Smooth muscle cell (in vitro differentiated cells): ENCODE data around the gene SGK2. TPM values are rescaled to one million over a fixed set of nuclear protein-coding genes. Genes with fewer than 3 reads are reported as not detected.

Experiments
- DNase-seq: peaks from one replicate; lab custom pipeline; 2025; ENCODE audit not compliant: unreplicated experiment; lab: John Stamatoyannopoulos, UW
- H2AFZ ChIP-seq: fragments of 200-600 bp; sonication (generic); 2 replicates; pipeline ENCODE4 v1.6.0; 2016; ENCODE audit warnings: antibody characterized with exemption, low read depth, mild to moderate bottlenecking
- H3F3A ChIP-seq: fragments of 200-600 bp; sonication (generic); 2 replicates; pipeline ENCODE4 v1.6.0; 2017; ENCODE audit warnings: antibody characterized with exemption, low read depth
- H3K27ac ChIP-seq: fragments of 200-600 bp; sonication (generic); 2 replicates; pipeline ENCODE4 v1.5.1; 2016; ENCODE audit warnings: low read depth, mild to moderate bottlenecking
- H3K27me3 ChIP-seq: fragments of 200-600 bp; sonication (generic); 2 replicates; pipeline ENCODE4 v1.6.1; 2016; ENCODE audit warnings: low read depth, mild to moderate bottlenecking
- H3K36me3 ChIP-seq: fragments of 200-600 bp; sonication (generic); 2 replicates; pipeline ENCODE4 v1.5.1; 2016; ENCODE audit warnings: low read depth
- H3K4me1 ChIP-seq: fragments of 200-600 bp; sonication (generic); 2 replicates; pipeline ENCODE4 v1.5.1; 2016; ENCODE audit warnings: low read depth
- H3K4me2 ChIP-seq: fragments of 200-600 bp; sonication (generic); 2 replicates; pipeline ENCODE4 v1.6.0; 2016; ENCODE audit warnings: mild to moderate bottlenecking
- H3K4me3 ChIP-seq: fragments of 200-600 bp; sonication (generic); 2 replicates; pipeline ENCODE4 v1.5.1; 2016; ENCODE audit warnings: mild to moderate bottlenecking
- H3K79me2 ChIP-seq: fragments of 200-600 bp; sonication (generic); 2 replicates; pipeline ENCODE4 v1.6.0; 2016; ENCODE audit warnings: low read depth, mild to moderate bottlenecking
- H3K9ac ChIP-seq: fragments of 200-600 bp; sonication (generic); 2 replicates; pipeline ENCODE4 v1.6.0; 2016; ENCODE audit warnings: low read depth
- H3K9me3 ChIP-seq: fragments of 200-600 bp; sonication (generic); replicated peaks from 2 replicates; pipeline ENCODE4 v1.5.1; 2016; ENCODE audit warnings: low read depth
- H4K20me1 ChIP-seq: fragments of 200-600 bp; sonication (generic); 2 replicates; pipeline ENCODE4 v1.6.0; 2016; ENCODE audit warnings: low read depth
- WGBS: methylation state at CpG from one replicate; pipeline ENCODE4 v1.1.7; 2016; ENCODE audit warnings: low lambda C conversion rate; 5-methylcytosine and 5-hydroxymethylcytosine counted together
- polyA plus RNA-seq: library from polyadenylated mRNA; unstranded; fragments of >200 nt; fragmentation: Nextera tagmentation; extraction: Ambion mirVana; gene quantifications from 2 replicates; pipeline ENCODE4 v1.2.1, GENCODE V29; 2016
- total RNA-seq: library from RNA; depleted of rRNA; stranded (reverse); fragments of >200 nt; gene quantifications from 2 replicates; pipeline ENCODE4 v1.2.3, GENCODE V29; 2014
- TF ChIP-seq, protein P1 (sequence below): fragments of 200-600 bp; sonication (generic); IDR thresholded peaks from 2 replicates; pipeline ENCODE4 v1.5.1; 2017; ENCODE audit warnings: borderline replicate concordance, mild to moderate bottlenecking, antibody characterized with exemption; ENCODE audit not compliant: insufficient read depth, poor library complexity, severe bottlenecking

Gene SGK2
- total and polyA plus RNA-seq, 2 experiments from 2014 or later, result 0.79 to 2.4 TPM

DNA sequence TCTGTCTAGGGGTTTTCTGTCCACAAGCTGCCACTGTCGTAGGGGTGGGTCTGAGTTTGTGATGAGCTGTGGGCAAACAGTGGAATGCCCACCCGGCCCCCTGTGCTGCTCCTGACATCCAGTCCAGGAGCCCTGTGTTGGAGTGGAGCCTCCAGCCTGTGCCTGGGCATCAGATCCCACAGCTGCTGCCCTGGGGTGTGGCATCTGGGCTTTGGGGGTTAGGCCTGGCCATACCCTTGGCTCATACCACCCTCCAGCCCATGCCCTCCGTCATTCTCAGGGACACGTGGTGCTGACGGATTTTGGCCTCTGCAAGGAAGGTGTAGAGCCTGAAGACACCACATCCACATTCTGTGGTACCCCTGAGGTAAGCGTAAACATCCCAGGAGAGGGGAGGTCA lies 12.9 kb downstream of the SGK2 start:
- no peaks in the 10 kb centered on the region for H3F3A ChIP-seq
- 96% methylated on average over 6 of the region's 6 CpGs for WGBS
- H4K20me1 ChIP-seq, result no peaks in the 10 kb centered on the region
- no peak overlapping the region for H3K27ac ChIP-seq
- TF ChIP-seq, protein P1, sequence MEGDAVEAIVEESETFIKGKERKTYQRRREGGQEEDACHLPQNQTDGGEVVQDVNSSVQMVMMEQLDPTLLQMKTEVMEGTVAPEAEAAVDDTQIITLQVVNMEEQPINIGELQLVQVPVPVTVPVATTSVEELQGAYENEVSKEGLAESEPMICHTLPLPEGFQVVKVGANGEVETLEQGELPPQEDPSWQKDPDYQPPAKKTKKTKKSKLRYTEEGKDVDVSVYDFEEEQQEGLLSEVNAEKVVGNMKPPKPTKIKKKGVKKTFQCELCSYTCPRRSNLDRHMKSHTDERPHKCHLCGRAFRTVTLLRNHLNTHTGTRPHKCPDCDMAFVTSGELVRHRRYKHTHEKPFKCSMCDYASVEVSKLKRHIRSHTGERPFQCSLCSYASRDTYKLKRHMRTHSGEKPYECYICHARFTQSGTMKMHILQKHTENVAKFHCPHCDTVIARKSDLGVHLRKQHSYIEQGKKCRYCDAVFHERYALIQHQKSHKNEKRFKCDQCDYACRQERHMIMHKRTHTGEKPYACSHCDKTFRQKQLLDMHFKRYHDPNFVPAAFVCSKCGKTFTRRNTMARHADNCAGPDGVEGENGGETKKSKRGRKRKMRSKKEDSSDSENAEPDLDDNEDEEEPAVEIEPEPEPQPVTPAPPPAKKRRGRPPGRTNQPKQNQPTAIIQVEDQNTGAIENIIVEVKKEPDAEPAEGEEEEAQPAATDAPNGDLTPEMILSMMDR, result no peak
- no peaks in the 10 kb centered on the region for H3K79me2 ChIP-seq
- no peaks in the 10 kb centered on the region for H3K4me1 ChIP-seq
- DNase-seq, result no peak
- no peaks in the 10 kb centered on the region for H3K9me3 ChIP-seq
- H2AFZ ChIP-seq, result no peak overlapping the region
- no peak overlapping the region for H3K4me3 ChIP-seq
- no peaks in the 10 kb centered on the region for H3K27me3 ChIP-seq
- no peak overlapping the region for H3K9ac ChIP-seq
- no peak overlapping the region for H3K4me2 ChIP-seq
- no peaks in the 10 kb centered on the region for H3K36me3 ChIP-seq

DNA sequence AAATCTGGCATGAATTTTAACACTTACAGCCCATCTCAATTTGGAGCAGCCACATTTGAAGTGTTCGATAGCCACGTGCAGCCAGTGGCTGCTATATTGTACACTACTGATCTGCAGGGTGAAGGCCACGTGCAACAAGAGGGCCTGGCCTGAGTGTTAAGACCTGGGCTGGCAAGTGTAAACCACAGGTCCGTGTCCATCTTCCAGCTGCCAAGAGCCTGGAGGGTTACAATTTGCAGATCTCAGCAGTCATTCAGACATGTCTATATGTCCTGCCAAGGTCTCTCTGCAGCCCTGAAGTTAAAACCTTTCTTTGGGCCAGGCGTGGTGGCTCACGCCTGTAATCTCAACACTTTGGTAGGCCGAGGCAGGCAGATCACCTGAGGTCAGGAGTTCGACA lies 14.1 kb downstream of the SGK2 start:
- H3K27ac ChIP-seq, result no peak overlapping the region
- no peaks in the 10 kb centered on the region for H3K4me1 ChIP-seq
- no peaks in the 10 kb centered on the region for H3F3A ChIP-seq
- no peak for DNase-seq
- 95% methylated on average over 8 of the region's 8 CpGs for WGBS
- no peaks in the 10 kb centered on the region for H4K20me1 ChIP-seq
- TF ChIP-seq, protein P1, result no peak
- H3K9me3 ChIP-seq, result no peaks in the 10 kb centered on the region
- H3K4me2 ChIP-seq, result no peak overlapping the region
- no peak overlapping the region for H2AFZ ChIP-seq
- no peaks in the 10 kb centered on the region for H3K36me3 ChIP-seq
- H3K79me2 ChIP-seq, result no peaks in the 10 kb centered on the region
- no peak overlapping the region for H3K4me3 ChIP-seq
- no peak overlapping the region for H3K9ac ChIP-seq
- H3K27me3 ChIP-seq, result no peaks in the 10 kb centered on the region

DNA sequence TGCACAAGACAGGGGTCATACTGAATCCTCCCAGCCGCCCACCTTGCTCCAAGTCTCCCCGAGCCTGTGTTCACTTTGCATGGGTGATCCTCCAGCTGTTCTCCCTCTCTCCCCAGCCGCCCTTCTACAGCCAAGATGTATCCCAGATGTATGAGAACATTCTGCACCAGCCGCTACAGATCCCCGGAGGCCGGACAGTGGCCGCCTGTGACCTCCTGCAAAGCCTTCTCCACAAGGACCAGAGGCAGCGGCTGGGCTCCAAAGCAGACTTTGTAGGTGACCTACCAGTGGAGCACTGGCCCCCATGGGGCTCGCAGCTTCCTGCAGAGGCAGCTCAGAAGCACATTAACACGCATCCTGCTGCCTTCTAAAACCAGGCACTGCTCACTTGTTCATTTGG lies 17.3 kb downstream of the SGK2 start:
- Histone ChIP-seq H3K4me1 (no peaks in the 10 kb centered on the region), H2AFZ (no peak overlapping the region), H3K27me3 (no peaks in the 10 kb centered on the region), H3F3A (no peaks in the 10 kb centered on the region), H3K27ac (no peak overlapping the region), H3K4me3 (no peak overlapping the region), H3K36me3 (no peaks in the 10 kb centered on the region), H3K4me2 (no peak overlapping the region), H3K9ac (no peak overlapping the region), H4K20me1 (no peaks in the 10 kb centered on the region), H3K9me3 (no peaks in the 10 kb centered on the region), H3K79me2 (no peaks in the 10 kb centered on the region)
- TF ChIP-seq, protein P1, result no peak
- no peak for DNase-seq
- WGBS, result 85% methylated on average over 10 of the region's 10 CpGs
